ENCODE results near the gene NT5C2.
"Not testable (repeated sequence)": the region's sequence is repeated elsewhere in the genome, so short reads cannot be mapped to it uniquely, and the experiment has no call there.

NT5C2 gene

GRCh38 chr10:103202319-103202718 is 9.2 kb upstream of the NT5C2 start:
- no peak overlapping the region for H3K4me3 ChIP-seq (ENCODE audit: low read depth, low read length)

DNA sequence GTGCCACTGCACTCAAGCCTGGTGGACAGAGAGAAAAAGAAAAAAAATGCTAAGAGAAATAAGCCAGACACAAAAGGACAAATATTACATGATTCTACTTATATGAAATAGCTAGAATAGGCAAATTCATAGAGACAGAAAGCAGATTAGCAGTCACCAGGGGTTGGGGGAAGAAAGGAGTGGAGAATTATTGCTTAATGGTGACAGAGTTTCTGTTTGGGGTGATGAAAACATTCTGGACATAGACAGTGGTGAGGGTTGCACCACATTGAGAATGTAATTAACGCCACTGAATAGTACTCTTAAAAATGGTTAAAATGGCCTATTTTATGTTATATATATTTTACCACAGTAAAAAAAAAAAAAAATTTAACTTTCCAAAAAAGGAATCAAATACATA is 6.4 kb upstream of the NT5C2 start:
- H3K4me3 ChIP-seq (ENCODE audit: low read depth, low read length) = no peak overlapping the region

GRCh38 chr10:103198648-103199047 is 5.6 kb upstream of the NT5C2 start:
- no peak overlapping the region for H3K4me3 ChIP-seq (ENCODE audit: low read depth, low read length)

DNA sequence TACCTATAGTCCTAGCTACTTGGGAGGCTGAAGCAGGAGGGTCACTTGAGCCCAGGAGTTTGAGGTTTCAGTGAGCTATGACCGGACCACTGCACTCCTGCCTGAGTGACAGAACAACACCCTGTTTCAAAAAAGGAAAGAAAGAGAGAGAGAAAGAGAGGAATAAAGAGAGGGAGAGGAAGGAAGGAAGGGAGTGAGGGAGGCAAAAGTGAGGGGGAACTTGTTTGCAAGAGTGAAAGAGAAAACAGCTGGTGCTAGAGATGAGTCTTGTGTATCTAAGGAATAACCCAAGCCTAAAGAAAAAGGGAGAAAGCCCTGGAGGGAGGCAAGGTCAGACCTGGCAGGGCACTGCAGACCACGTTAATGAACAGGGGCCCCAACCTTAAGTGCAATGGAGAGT is 4.8 kb upstream of the NT5C2 start:
- no peak overlapping the region for H3K4me3 ChIP-seq (ENCODE audit: low read depth, low read length)

- no peak overlapping the region for H3K4me3 ChIP-seq (ENCODE audit: low read depth, low read length)
Observed at GRCh38 chr10:103197174-103197573, 4.1 kb upstream of the NT5C2 start.

- no peak overlapping the region for H3K4me3 ChIP-seq (ENCODE audit: low read depth, low read length)
Observed at GRCh38 chr10:103196516-103196915, 3.4 kb upstream of the NT5C2 start.

- no peak overlapping the region for H3K4me3 ChIP-seq (ENCODE audit: low read depth, low read length)
Observed at GRCh38 chr10:103193820-103194529, 903 bp upstream of the NT5C2 start.

DNA sequence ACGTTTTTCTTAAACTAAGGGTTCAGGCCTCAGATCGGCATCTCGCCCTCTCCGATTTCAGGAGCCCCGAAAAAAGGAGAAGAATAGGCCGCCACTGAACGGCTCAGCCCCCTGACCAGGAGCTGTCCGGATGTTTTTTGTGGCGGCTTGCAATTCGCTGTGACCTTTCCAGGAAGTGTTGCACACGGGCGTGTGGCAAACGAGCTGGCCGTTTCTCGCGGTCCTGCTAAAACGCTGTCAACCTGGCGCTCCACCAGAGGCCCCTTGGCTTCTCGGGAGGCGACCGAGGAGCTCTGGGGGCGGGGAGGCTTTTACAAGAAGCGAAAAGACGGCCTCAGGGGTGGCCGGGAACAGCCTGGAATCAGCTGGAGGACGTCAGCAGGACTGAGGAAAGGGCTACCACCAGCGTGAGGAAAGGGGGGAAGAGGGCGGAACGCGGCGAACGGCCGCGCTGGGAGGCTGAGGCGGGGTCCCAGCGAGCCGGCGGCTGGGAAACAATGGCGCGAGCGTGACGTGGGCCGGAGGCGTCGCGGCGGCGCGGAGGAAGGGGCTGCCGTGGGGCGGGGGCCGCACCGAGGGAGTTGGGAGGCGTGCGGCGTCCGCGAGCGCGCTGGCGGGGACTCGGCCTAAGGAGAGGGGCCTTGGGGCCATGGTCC is 493 bp downstream of the NT5C2 start:
- peak overlapping the region; percentile 74 for H3K4me3 ChIP-seq (ENCODE audit: low read depth, low read length)

GRCh38 chr10:103192089-103192450 is 1.0 kb downstream of the NT5C2 start:
- peak overlapping the region; percentile 74 for H3K4me3 ChIP-seq (ENCODE audit: low read depth, low read length)

- H3K4me3 ChIP-seq (ENCODE audit: low read depth, low read length) = not testable (repeated sequence)
Observed at GRCh38 chr10:103191198-103191597, 1.9 kb downstream of the NT5C2 start.

GRCh38 chr10:103188853-103189252 is 4.2 kb downstream of the NT5C2 start:
- H3K4me3 ChIP-seq (ENCODE audit: low read depth, low read length) = no peak overlapping the region

- no peak overlapping the region for H3K4me3 ChIP-seq (ENCODE audit: low read depth, low read length)
Observed at GRCh38 chr10:103186128-103186527, 6.9 kb downstream of the NT5C2 start.

GRCh38 chr10:103184615-103185014 is 8.5 kb downstream of the NT5C2 start:
- H3K4me3 ChIP-seq (ENCODE audit: low read depth, low read length) = no peak overlapping the region

DNA sequence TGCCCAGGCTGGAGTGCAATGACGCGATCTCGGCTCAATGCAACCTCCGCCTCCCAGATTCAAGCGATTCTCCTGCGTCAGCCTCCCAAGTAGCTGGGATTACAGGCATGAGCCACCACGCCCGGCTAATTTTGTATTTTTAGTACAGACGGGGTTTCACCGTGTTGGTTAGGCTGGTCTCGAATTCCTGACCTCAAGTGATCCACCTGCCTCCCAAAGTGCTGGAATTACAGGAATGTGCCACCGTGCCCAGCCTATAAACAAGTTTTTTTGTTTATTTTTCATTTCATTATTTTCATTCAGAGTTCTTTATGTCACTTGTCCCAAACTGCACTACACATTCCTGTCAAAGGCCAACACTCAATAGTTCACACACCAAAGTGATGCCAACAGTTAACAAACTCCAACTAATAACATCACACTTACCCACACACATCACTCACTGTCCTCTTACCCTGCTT is 9.1 kb downstream of the NT5C2 start:
- not testable (repeated sequence) for H3K4me3 ChIP-seq (ENCODE audit: low read depth, low read length)

DNA sequence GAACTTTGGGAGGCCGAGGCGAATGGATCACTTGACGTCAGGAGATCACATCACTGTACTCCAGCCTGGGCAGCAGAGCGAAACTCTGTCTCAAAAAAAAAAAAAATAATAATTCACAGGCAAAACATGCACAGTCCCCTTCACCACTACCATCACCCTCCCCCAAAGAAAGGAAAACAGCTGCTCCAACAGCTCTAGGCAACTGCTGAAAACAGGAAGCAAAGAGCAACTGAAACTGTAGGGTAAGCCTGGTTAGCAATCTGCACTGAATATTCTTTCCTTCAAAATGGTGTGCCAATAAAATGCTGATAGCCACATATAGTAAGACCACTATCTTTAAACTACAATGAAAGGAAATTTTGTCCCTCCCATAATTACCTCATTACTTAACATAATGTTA is 11.8 kb downstream of the NT5C2 start:
- H3K4me3 ChIP-seq (ENCODE audit: low read depth, low read length) = no peak overlapping the region

- H3K4me3 ChIP-seq (ENCODE audit: low read depth, low read length) = no peak overlapping the region
Observed at GRCh38 chr10:103180491-103180890, 12.6 kb downstream of the NT5C2 start.

GRCh38 chr10:103177123-103177522 is 15.9 kb downstream of the NT5C2 start:
- no peak overlapping the region for H3K4me3 ChIP-seq (ENCODE audit: low read depth, low read length)

GRCh38 chr10:103175580-103176285 is 17.3 kb downstream of the NT5C2 start:
- no peak overlapping the region for H3K4me3 ChIP-seq (ENCODE audit: low read depth, low read length)

GRCh38 chr10:103174324-103174723 is 18.7 kb downstream of the NT5C2 start:
- not testable (repeated sequence) for H3K4me3 ChIP-seq (ENCODE audit: low read depth, low read length)

- no peak overlapping the region for H3K4me3 ChIP-seq (ENCODE audit: low read depth, low read length)
Observed at GRCh38 chr10:103171278-103171677, 21.8 kb downstream of the NT5C2 start.

GRCh38 chr10:103168438-103168837 is 24.6 kb downstream of the NT5C2 start:
- no peak overlapping the region for H3K4me3 ChIP-seq (ENCODE audit: low read depth, low read length)

DNA sequence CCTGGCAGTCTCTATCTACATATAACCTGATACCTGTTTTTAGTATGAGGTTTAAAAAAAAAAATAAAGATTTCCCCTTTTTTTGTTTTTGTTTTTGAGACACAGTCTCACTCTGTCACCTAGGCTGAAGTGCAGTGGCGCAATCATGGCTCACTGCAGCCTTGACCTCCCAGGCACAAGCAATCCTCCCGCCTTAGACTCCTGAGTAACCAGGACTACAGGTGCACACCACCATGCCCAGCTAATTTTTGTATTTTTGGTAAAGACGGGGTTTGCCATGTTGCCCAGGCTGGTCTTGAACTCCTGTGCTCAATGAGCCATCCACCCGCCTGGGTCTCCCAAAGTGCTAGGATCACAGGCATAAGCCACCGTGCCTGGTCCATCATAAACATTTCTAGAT is 25.5 kb downstream of the NT5C2 start:
- H3K4me3 ChIP-seq (ENCODE audit: low read depth, low read length) = not testable (repeated sequence)
